GM12891 (cell line): Measurements from ENCODE around the gene EMX1.

Experiments
- DNase-seq: peaks from one replicate; pipeline ENCODE4 v3.0.0; 2011; ENCODE audit warnings: low spot score; ENCODE audit not compliant: insufficient read length
- FAIRE-seq: peaks from 2 replicates; lab custom pipeline; 2011; peaks lifted over from hg19 to GRCh38; lab: Jason Lieb, UNC
- PAX5 ChIP-seq: IDR thresholded peaks from 2 replicates; pipeline ENCODE4 v1.6.1; 2011; ENCODE audit warnings: low read length, moderate library complexity, mild to moderate bottlenecking; ENCODE audit not compliant: insufficient read depth, severe bottlenecking
- POLR2A ChIP-seq: IDR thresholded peaks from 2 replicates; pipeline ENCODE4 v1.6.1; 2011; ENCODE audit warnings: low read depth, low read length, control low read depth
- POLR2AphosphoS5 ChIP-seq: IDR thresholded peaks from 2 replicates; pipeline ENCODE4 v1.6.1; 2011; ENCODE audit warnings: low read depth, low read length, control low read depth
- POU2F2 ChIP-seq: IDR thresholded peaks from 2 replicates; pipeline ENCODE4 v1.6.1; 2011; ENCODE audit warnings: low read depth, mild to moderate bottlenecking, control low read depth, low read length, moderate library complexity
- SPI1 ChIP-seq: IDR thresholded peaks from 2 replicates; pipeline ENCODE4 v1.6.1; 2011; ENCODE audit warnings: low read depth, low read length, control low read depth
- TAF1 ChIP-seq: IDR thresholded peaks from 2 replicates; pipeline ENCODE4 v1.6.1; 2011; ENCODE audit warnings: low read depth, low read length, control low read depth

EMX1 gene

DNA sequence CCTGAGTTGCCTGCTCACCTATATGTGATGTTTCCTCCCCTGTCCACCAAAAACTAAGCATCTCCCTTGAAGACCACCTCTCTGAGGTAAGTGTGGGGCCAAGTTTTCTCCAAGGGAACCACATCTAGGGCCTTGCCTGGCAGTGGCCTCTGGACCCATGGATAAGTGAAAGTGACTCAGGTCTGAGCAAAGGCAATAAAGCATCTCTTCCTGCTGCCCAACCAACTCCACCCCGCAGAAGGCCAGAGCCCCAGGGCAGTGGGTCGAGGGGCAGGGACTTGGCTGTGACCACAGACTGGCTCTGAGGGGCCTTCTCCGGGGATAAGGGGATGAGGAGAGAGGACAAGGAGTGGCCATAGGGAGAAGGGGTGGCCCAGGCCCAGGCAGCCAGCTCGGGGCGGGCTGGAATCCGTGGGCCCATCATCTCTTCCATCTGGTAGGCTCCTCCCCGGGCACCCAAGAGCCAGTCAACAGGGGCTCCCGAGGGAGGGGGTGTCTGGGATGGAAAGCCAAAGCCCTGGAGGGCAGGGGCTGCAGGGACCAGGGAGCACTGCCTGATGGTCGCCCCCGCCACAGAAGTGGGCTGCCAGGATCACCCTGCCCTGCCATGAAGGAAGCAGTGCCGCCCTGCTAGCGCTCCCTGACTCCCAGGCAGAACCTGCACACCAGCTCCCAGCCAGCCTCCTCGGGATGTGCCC lies 33.4 kb downstream of the EMX1 start:
- DNase-seq: no peak
- FAIRE-seq: no peak
- TF ChIP-seq TAF1: no peak
- no peak for TF ChIP-seq POLR2A
- TF ChIP-seq SPI1: no peak
- TF ChIP-seq PAX5: no peak
- no peak for TF ChIP-seq POU2F2
- no peak for TF ChIP-seq POLR2AphosphoS5

DNA sequence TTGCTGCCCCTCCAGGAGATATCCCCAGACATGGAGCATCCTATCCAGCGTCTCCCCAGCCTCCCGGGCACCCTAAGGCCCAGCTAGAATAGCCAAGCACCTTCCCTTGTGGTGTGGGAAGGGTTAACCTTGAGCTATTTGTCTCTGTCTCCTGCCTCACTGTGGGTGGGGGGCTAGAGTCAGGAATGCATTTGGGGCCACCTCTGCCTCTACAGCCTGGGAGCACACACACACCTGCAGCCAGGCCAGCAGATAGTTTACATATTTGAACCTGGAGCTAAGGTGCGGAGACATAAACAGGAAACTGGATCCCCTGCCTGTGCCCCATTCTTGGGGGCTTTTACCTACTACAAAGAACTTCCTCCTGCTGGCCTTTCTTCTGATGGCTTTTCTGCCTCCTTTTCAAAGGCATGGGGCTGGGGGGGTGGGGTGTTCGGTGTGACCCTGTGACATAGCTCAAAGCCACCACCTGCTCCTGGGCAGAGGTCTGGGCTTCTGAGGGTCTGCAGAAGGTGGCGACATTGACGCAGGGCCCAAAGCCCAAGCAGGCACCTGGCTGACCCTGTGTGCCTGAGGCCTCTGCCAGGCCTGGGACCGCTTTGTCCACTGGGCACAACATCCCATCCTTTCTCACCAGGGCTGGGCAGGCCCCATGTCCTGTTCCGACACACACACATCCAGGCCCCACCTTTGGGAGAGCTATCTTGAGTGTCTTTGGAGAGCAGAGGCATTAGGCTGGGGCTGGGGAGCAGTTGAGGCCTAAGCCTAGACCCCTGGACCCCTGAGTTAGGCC lies 34.2 kb downstream of the EMX1 start:
- DNase-seq (no peak), FAIRE-seq (no peak)
- TF ChIP-seq POLR2AphosphoS5: no peak

DNA sequence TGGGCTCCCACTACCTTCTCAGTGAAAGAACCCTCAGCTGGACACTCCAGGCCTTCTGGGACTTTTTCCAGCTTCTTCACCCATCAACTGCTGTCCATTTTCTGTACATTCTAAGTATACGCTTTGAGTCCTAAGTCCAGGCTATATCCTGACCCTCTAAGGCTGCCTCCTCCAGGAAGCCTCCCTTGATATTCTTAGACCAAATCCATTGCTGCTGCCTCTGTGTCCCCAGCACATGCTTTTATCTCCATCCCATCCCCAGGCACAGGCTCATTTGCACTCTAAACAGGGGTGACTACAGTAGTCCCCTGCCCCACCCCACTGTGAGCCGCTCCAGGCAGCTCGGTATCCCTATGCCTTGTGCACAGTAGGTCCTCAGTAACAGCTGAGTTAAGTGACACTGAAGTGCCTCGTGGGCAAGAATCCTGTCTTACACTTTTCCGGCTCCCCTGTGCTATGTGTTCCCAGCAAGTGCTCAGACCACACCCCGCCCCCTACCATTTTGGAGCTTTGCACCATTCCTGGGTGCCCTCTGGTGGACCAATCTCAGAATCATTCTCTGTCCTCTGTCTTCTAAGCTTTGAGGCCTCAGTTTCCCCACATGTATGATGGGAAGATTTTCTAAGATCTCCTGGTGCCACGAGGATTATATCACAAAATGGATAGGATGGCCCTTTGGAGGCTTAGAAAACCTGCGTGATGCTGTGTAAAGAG lies 34.9 kb downstream of the EMX1 start:
- TF ChIP-seq SPI1 (no peak), POU2F2 (no peak), POLR2AphosphoS5 (no peak), TAF1 (no peak), PAX5 (no peak), POLR2A (no peak)
- FAIRE-seq: no peak
- no peak for DNase-seq

DNA sequence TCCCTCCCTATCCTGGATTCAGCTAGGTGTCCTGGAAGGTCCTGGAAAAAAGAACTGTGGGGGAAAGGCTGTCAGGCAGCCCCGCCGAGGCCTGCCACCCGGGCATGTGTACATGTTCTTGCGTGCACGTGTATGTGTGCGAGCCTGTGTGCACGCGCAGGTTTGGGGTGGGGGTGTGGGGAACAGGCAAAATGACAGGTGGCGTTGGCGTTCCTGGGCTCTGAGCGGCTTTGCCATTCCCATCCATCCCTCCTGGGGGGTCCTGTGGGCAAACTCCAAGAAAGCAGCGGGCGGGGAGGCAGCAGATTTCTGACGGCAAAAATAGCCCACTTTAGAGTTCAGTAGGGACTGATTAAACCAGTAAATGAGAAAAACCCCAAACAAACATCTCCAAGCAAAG lies 35.6 kb downstream of the EMX1 start:
- DNase-seq: no peak
- FAIRE-seq: no peak
- TF ChIP-seq PAX5 (no peak), POLR2A (no peak), POLR2AphosphoS5 (no peak), TAF1 (no peak), POU2F2 (no peak), SPI1 (no peak)

DNA sequence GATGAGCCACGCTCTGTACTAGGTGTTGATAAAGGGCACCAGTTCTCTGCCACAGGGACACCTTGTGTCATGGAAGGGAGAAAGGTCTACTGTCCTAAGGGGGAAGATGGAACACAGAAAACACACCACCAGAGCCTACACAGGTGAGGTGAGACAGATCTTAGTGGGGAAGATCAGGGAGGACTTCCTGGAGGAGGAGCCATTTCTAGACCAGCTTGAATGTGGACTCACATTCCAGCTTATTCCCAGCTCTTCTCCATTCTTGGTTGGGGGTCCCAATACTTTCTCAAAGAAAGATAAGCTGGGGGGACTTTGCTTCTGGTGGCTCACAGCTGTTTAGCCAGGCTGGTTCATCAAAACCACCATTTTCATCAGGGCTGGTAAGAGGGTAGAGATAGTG lies 36.2 kb downstream of the EMX1 start:
- FAIRE-seq (no peak), DNase-seq (no peak)
- TF ChIP-seq POLR2AphosphoS5 (no peak), POU2F2 (no peak)

DNA sequence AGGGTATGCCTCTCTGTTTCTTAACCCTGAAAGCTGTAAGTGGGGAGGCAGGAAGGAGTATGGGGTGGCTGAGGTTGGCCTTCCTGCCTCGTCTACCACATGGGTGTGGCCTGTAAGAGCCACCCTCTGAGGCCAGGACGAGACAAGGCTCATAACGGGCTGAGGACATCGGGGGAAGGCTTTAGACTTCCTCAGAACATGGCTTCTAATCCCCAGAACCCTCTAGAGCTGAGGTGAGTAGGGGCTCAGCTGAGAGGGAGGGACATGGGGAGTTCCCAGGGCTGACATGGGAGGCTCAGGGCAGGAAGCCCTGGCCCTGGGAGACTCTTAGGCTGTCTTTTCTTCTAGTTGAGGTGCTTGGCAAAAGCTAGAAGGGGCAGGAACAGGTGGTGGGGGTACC lies 36.7 kb downstream of the EMX1 start:
- DNase-seq: no peak
- no peak for TF ChIP-seq SPI1
- TF ChIP-seq TAF1: no peak
- no peak for TF ChIP-seq POLR2AphosphoS5
- TF ChIP-seq PAX5: no peak

DNA sequence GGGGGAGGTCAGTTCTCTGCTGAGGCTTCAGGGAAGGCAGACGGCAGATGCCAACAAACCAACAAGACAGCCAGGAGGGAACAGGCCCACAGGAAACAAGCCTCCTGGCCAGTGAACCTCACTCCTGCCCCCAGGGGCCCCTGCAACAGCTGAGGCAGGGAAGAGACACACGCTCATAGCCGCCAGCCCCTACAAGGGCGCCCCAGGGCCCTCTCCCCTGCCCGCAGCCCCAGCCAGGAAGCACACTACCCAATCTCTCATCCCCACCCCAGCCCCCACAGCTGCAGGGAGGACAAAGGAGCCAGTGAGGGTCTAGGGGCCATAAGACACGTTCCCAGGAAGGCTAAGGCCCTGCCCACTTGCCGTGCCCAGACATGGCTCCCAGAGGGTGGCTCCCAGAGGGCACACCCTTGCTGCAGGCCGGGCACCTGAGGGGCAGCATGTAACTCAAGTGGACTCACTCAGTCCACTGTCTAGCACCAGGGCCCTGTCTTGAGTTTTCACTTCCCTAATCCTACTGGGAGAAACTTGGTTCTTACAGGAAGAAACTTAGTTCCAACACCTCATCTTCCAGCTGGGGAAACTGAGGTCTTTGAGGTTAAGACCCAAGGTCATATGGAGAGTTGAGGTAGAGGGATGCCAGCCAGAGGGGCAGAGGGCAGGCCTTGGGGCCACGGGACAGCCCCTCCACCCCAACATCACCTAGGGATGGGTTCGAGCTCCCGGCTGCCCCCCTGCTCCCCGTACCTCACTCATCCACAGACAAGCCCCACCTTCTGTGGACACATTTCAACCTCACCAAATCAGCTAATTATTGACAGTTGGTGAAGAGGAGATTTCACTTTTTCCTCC lies 37.3 kb downstream of the EMX1 start:
- DNase-seq: no peak
- TF ChIP-seq TAF1 (no peak), POLR2A (no peak), POLR2AphosphoS5 (no peak), POU2F2 (no peak), PAX5 (no peak), SPI1 (no peak)
- no peak for FAIRE-seq

More for the DNA sequence above, 36.7 kb downstream of the EMX1 start:
- no peak for FAIRE-seq

DNA sequence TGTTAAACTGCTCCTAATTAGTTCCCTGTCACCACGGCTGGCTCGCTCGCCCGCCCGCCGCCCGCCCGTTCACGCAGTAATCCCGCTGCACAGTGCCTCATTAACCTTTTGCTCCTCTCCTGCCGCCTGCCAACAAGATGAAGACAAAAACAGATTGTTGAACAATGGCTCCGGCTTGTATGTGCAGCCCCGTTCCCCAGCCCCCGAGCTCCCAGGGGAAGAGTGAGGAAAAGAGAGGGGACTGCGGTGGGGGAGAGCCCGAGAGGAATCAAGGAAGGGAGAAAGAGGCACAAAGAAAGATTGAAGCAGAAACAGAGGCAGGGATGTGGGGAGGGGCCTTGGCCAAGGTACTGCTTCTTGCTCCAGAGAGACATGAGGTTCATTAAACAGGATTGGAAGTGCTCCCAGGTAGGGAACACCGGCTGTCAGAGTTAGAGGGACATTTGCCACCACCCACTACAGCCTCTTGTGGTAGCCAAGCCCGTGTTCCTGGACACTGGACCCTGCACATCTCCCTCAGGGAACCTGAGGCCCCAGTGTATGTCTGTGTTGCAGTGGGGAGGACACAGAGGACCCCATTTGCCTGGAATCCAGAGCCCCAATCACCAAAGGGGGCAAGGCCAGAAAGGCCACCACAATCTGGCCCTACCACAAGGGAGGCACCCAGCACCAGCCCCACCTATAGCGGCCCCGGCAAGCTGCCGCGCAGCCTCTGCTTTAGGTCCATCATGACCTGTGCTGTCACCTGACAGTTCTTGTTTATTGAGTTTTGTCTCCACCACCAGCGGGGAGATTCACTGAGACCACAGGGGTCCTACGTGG lies 38.1 kb downstream of the EMX1 start:
- TF ChIP-seq TAF1: no peak
- TF ChIP-seq SPI1: no peak
- no peak for TF ChIP-seq POLR2AphosphoS5
- TF ChIP-seq POLR2A: no peak
- no peak for TF ChIP-seq PAX5
- no peak for TF ChIP-seq POU2F2
- FAIRE-seq: no peak
- DNase-seq: no peak

DNA sequence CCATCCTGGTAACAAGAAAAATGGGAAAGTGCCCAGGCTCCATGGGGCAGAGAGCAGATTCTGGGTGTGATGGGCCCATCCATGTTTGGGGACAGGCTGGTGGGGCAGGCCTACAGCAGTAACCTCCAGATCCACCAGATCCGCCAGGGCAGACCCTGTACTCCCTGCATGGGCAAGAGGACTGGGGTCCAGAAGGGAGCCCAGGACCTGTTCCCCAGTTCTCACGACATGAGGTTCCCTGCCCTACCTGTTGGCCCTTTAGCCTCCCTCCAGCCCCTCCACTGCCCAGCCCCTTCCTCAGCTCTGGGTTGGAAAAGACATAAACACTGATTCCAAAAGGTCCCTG lies 38.7 kb downstream of the EMX1 start:
- TF ChIP-seq POU2F2: no peak
- no peak for TF ChIP-seq TAF1
- TF ChIP-seq SPI1: no peak
- TF ChIP-seq POLR2A: no peak
- TF ChIP-seq PAX5: no peak
- TF ChIP-seq POLR2AphosphoS5: no peak
- DNase-seq (no peak), FAIRE-seq (no peak)

DNA sequence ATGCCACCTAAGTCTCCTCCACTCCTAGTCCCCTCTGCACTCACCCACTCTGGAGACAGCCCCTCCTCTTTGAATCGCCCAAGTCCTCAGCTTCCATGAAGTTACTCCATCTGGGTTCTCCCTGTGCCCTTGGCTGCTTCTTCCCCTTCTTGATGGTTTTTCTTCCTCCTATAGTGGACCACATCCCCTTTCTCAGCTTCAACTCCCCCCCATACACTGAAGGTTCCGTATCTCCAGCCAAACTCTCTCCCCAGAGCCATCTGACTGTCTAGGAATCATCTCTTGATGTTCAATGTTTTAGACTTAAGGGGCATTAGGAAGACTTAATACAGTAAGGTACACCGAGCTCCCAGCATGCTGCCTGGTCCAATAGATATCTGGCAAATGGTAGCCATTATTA lies 39.6 kb downstream of the EMX1 start:
- DNase-seq (no peak), FAIRE-seq (no peak)
- TF ChIP-seq POLR2AphosphoS5 (no peak), POLR2A (no peak), PAX5 (no peak), SPI1 (no peak), POU2F2 (no peak), TAF1 (no peak)
